SK-N-SH treated with all-trans-retinoic acid at 6 μM for 48 hours (cell line): ENCODE results near the gene RBM33.

Source experiments
- ATAC-seq: fragments of 200-7000 bp; cut with Tn5 transposase; 3 replicates; pipeline ENCODE4 v1.9.1; 2020; ENCODE audit warnings: mild to moderate bottlenecking, moderate library complexity
- CSDC2 ChIP-seq: fragments of 250-450 bp; sonication (Bioruptor Pico); IDR thresholded peaks from 2 replicates; pipeline ENCODE4 v1.5.0; 2020; ENCODE audit warnings: mild to moderate bottlenecking, moderate library complexity
- ISL1 ChIP-seq: fragments of 250-450 bp; sonication (Bioruptor Pico); IDR thresholded peaks from 2 replicates; pipeline ENCODE4 v2.1.2; 2022; ENCODE audit warnings: mild to moderate bottlenecking, moderate library complexity
- PPARA ChIP-seq: fragments of 250-450 bp; sonication (Bioruptor Pico); IDR thresholded peaks from 2 replicates; pipeline ENCODE4 v1.5.0; 2020; ENCODE audit warnings: mild to moderate bottlenecking, borderline replicate concordance
- SNAI2 ChIP-seq: fragments of 250-450 bp; sonication (Bioruptor Pico); IDR thresholded peaks from 2 replicates; pipeline ENCODE4 v1.5.0; 2020; ENCODE audit warnings: mild to moderate bottlenecking, moderate library complexity
- TOX ChIP-seq: fragments of 250-450 bp; sonication (Bioruptor Pico); IDR thresholded peaks from 2 replicates; pipeline ENCODE4 v1.8.0; 2021; ENCODE audit warnings: mild to moderate bottlenecking, moderate library complexity, borderline replicate concordance
- TF ChIP-seq, protein P1 (sequence below): fragments of 250-450 bp; sonication (Bioruptor Pico); IDR thresholded peaks from 2 replicates; pipeline ENCODE4 v1.5.1; 2021; ENCODE audit warnings: mild to moderate bottlenecking, moderate library complexity
- TF ChIP-seq, protein P2 (sequence below): fragments of 250-450 bp; sonication (Bioruptor Pico); IDR thresholded peaks from 2 replicates; pipeline ENCODE4 v1.8.0; 2020; ENCODE audit warnings: mild to moderate bottlenecking, moderate library complexity, borderline replicate concordance
- TF ChIP-seq, protein P3 (sequence below): fragments of 250-450 bp; sonication (Bioruptor Pico); IDR thresholded peaks from 2 replicates; pipeline ENCODE4 v1.8.0; 2021; ENCODE audit warnings: low read depth, mild to moderate bottlenecking, moderate library complexity, borderline replicate concordance

The RBM33 gene

DNA sequence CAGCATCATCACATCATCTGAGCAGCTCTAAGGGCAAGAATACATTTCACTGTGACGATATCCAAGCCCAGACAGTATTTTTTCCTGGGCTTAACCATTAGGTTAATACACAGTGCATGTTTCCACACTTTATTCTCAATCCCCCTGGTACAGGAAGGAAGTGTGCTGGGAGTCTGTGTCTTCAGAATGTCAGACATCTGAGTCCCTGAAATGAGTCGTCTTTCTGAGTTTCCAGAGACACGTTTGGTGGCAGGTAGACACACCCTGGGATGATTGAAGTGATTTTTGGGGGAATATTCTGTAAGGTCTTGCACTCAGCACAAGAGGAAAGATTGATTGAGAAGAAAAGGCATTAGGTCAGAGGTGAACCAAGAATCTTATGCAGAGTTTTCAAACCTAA, 180.9 kb downstream of the RBM33 start:
- TF ChIP-seq ISL1 (CRISPR knock-in tag) (no peak), CSDC2 (CRISPR knock-in tag) (no peak), TOX (CRISPR knock-in tag) (no peak), SNAI2 (CRISPR knock-in tag) (no peak), PPARA (CRISPR knock-in tag) (no peak)
- TF ChIP-seq, protein P1, sequence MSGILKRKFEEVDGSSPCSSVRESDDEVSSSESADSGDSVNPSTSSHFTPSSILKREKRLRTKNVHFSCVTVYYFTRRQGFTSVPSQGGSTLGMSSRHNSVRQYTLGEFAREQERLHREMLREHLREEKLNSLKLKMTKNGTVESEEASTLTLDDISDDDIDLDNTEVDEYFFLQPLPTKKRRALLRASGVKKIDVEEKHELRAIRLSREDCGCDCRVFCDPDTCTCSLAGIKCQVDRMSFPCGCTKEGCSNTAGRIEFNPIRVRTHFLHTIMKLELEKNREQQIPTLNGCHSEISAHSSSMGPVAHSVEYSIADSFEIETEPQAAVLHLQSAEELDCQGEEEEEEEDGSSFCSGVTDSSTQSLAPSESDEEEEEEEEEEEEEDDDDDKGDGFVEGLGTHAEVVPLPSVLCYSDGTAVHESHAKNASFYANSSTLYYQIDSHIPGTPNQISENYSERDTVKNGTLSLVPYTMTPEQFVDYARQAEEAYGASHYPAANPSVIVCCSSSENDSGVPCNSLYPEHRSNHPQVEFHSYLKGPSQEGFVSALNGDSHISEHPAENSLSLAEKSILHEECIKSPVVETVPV (CRISPR knock-in tag), result no peak
- TF ChIP-seq, protein P2, sequence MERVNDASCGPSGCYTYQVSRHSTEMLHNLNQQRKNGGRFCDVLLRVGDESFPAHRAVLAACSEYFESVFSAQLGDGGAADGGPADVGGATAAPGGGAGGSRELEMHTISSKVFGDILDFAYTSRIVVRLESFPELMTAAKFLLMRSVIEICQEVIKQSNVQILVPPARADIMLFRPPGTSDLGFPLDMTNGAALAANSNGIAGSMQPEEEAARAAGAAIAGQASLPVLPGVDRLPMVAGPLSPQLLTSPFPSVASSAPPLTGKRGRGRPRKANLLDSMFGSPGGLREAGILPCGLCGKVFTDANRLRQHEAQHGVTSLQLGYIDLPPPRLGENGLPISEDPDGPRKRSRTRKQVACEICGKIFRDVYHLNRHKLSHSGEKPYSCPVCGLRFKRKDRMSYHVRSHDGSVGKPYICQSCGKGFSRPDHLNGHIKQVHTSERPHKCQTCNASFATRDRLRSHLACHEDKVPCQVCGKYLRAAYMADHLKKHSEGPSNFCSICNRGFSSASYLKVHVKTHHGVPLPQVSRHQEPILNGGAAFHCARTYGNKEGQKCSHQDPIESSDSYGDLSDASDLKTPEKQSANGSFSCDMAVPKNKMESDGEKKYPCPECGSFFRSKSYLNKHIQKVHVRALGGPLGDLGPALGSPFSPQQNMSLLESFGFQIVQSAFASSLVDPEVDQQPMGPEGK (CRISPR knock-in tag), result no peak
- ATAC-seq, result no peak

DNA sequence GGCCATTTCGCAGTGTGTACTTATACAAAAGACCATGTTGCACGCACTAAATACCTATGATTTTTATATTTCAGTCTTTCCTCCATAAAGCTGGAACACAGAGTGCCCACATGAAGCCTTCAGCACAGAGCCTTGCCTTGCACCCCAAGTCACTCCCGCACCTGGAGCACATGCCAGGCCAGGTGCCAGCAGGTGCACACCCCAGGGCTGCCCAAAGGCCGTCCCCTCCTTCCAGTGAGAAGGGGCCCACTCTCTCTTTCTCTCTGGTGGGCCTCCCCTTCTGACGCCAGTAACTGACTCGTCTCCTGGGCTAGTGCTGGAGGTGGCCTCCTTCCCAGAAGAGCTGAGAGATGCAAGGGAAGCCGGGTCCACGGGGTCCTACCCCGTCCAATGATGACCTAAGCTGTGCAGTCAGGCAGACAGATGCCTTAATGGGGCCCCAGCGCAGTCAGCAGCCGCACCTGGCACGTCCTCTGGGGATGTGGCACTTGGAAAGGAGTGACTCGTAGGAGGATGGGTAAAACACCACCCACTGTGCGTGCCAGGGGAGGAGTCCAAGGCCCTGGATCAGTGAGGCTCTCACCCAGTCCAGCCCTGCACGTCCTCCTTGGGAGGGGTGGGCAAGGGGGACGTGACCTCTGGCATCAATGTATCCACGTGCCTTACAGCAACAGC, 185.5 kb downstream of the RBM33 start:
- ATAC-seq, result no peak
- TF ChIP-seq, protein P3, sequence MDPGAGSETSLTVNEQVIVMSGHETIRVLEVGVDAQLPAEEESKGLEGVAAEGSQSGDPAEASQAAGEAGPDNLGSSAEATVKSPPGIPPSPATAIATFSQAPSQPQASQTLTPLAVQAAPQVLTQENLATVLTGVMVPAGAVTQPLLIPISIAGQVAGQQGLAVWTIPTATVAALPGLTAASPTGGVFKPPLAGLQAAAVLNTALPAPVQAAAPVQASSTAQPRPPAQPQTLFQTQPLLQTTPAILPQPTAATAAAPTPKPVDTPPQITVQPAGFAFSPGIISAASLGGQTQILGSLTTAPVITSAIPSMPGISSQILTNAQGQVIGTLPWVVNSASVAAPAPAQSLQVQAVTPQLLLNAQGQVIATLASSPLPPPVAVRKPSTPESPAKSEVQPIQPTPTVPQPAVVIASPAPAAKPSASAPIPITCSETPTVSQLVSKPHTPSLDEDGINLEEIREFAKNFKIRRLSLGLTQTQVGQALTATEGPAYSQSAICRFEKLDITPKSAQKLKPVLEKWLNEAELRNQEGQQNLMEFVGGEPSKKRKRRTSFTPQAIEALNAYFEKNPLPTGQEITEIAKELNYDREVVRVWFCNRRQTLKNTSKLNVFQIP, result no peak
- TF ChIP-seq TOX (CRISPR knock-in tag) (no peak), ISL1 (CRISPR knock-in tag) (no peak)
